Gastrocnemius medialis (tissue), 4 donors: ENCODE measurements around the gene TARM1. TPM values are rescaled to one million over a fixed set of nuclear protein-coding genes. Genes with fewer than 3 reads are reported as not detected.

ENCODE experiments used
- ATAC-seq, 2 donors: fragments of 150-250 bp; one replicate each; pipeline ENCODE4 v1.9.1; 2016
- DNase-seq, 2 donors: peaks; one replicate each; pipeline ENCODE4 v3.0.0-alpha.2; 2019
- H3K27ac ChIP-seq, 4 donors: fragments of 200-600 bp; sonication (generic); 1 replicate in 1 of 4; 2 replicates in 3 of 4; pipeline ENCODE4 v1.5.1; 2016 to 2018; ENCODE audit warnings: mild to moderate bottlenecking in 2 of 4, moderate library complexity in 1 of 4
- H3K27me3 ChIP-seq, 3 donors: fragments of 200-600 bp; sonication (generic) in 2 of 3; 1 replicate in 1 of 3; 2 replicates in 2 of 3; pipeline versions ENCODE4 v1.5.1 to v1.6.0; 2016 to 2019; ENCODE audit warnings: mild to moderate bottlenecking in 1 of 3, moderate library complexity in 1 of 3
- H3K36me3 ChIP-seq, 2 donors: fragments of 200-600 bp; sonication (generic) in 1 of 2; one replicate each; pipeline ENCODE4 v1.5.1; 2017 to 2018
- H3K4me1 ChIP-seq, 2 donors: fragments of 200-600 bp; sonication (generic) in 1 of 2; one replicate each; pipeline ENCODE4 v1.5.1; 2016 to 2017; ENCODE audit warnings: mild to moderate bottlenecking in 2 of 2
- H3K4me3 ChIP-seq, 4 donors: fragments of 200-600 bp; sonication (generic) in 3 of 4; 1 replicate in 1 of 4; 2 replicates in 3 of 4; pipeline ENCODE4 v1.5.1; 2016 to 2019; ENCODE audit warnings: mild to moderate bottlenecking in 2 of 4
- H3K9me3 ChIP-seq, 3 donors: fragments of 200-600 bp; sonication (generic) in 2 of 3; 1 replicate in 1 of 3; 2 replicates in 2 of 3; pipeline ENCODE4 v1.5.1; 2016 to 2019
- CTCF ChIP-seq, 5 experiments: fragments of 450-650 bp in 3 of 5; fragments of 200-600 bp in 2 of 5; sonication (generic) in 2 of 5; IDR thresholded peaks in 4 of 5; conservative IDR thresholded peaks in 1 of 5; 1 replicate in 4 of 5; 2 replicates in 1 of 5; pipeline ENCODE4 v1.5.1; 2016 to 2019; ENCODE audit warnings: antibody characterized with exemption in 5 of 5, mild to moderate bottlenecking in 3 of 5, moderate library complexity in 3 of 5
- POLR2A ChIP-seq, 2 donors: fragments of 450-650 bp; IDR thresholded peaks; one replicate each; pipeline ENCODE4 v1.6.1; 2017; ENCODE audit warnings: antibody characterized with exemption in 2 of 2, mild to moderate bottlenecking in 2 of 2, moderate library complexity in 2 of 2
- in situ Hi-C, 4 donors: fragments of 200-750 bp; cut with MboI; loops; one replicate each; pipeline versions ENCODE4 v1.15.0 to v1.8.0; 2017; ENCODE audit warnings: low sequenced_read_pairs in 4 of 4
- intact Hi-C: fragments of 100-400 bp; cut with DNase I; formaldehyde crosslinking; loops from one replicate; pipeline ENCODE4 v1.15.1; 2023; ENCODE audit warnings: low total_unique reads
- total RNA-seq, 4 donors: library from RNA; depleted of rRNA; stranded (reverse); fragments of >200 nt; gene quantifications; one replicate each; pipeline versions ENCODE4 v1.1.0 to v1.2.3, GENCODE V29; 2016

The TARM1 gene
- total RNA-seq, 4 donors from 2014 or later, result not detected

GRCh38 chr19:54094426-54095000 is 13.3 kb upstream of the TARM1 start:
- in situ Hi-C loops (no loop called here), intact Hi-C loops (no loop called here)
- H3K4me3 ChIP-seq, result no peak overlapping the region
- DNase-seq (no peak), ATAC-seq (no peak)
- H3K36me3 ChIP-seq, result no peaks in the 10 kb centered on the region
- peaks cover 0 to 5% of the 10 kb centered on the region in 2 donors for H3K4me1 ChIP-seq
- TF ChIP-seq POLR2A (IDR thresholded peaks at IDR 0.05) (no peak), CTCF (IDR thresholded peaks at IDR 0.05 in 4 of 5, conservative IDR thresholded peaks at IDR 0.05 in 1 of 5) (no peak)
- no peaks in the 10 kb centered on the region for H3K9me3 ChIP-seq
- no peak overlapping the region for H3K27ac ChIP-seq
- peaks cover 0 to 41% (median 20%) of the 10 kb centered on the region in 3 donors for H3K27me3 ChIP-seq

GRCh38 chr19:54084410-54084809 is 3.2 kb upstream of the TARM1 start:
- TF ChIP-seq POLR2A (IDR thresholded peaks at IDR 0.05) (no peak), CTCF (IDR thresholded peaks at IDR 0.05 in 4 of 5, conservative IDR thresholded peaks at IDR 0.05 in 1 of 5) (no peak)
- in situ Hi-C loops, result no loop called here

GRCh38 chr19:54077334-54077733 is 3.8 kb downstream of the TARM1 start:
- Histone ChIP-seq H3K4me1 (no peaks in the 10 kb centered on the region), H3K4me3 (no peak overlapping the region), H3K9me3 (no peaks in the 10 kb centered on the region), H3K27me3 (no peaks in the 10 kb centered on the region), H3K27ac (no peak overlapping the region), H3K36me3 (no peaks in the 10 kb centered on the region)
- DNase-seq, result no peak
- TF ChIP-seq CTCF (IDR thresholded peaks at IDR 0.05 in 4 of 5, conservative IDR thresholded peaks at IDR 0.05 in 1 of 5) (no peak), POLR2A (IDR thresholded peaks at IDR 0.05) (no peak)
- intact Hi-C loops, result no loop called here
- no peak for ATAC-seq
- in situ Hi-C loops, result no loop called here

More at GRCh38 chr19:54084410-54084809, 3.2 kb upstream of the TARM1 start:
- H3K4me1 ChIP-seq, result no peaks in the 10 kb centered on the region
- H3K9me3 ChIP-seq, result no peaks in the 10 kb centered on the region
- no peak overlapping the region for H3K4me3 ChIP-seq
- intact Hi-C loops, result no loop called here
- no peak for DNase-seq
- no peak for ATAC-seq
- no peaks in the 10 kb centered on the region for H3K36me3 ChIP-seq
- no peak overlapping the region for H3K27ac ChIP-seq
- peaks cover 0 to 3% (median 0%) of the 10 kb centered on the region in 3 donors for H3K27me3 ChIP-seq

GRCh38 chr19:54074851-54075250 is 6.3 kb downstream of the TARM1 start:
- H3K4me3 ChIP-seq, result no peak overlapping the region
- in situ Hi-C loops (no loop called here), intact Hi-C loops (no loop called here)
- H3K27ac ChIP-seq, result no peak overlapping the region
- H3K4me1 ChIP-seq, result no peaks in the 10 kb centered on the region
- no peaks in the 10 kb centered on the region for H3K9me3 ChIP-seq
- H3K36me3 ChIP-seq, result no peaks in the 10 kb centered on the region
- TF ChIP-seq POLR2A (IDR thresholded peaks at IDR 0.05) (no peak), CTCF (IDR thresholded peaks at IDR 0.05 in 4 of 5, conservative IDR thresholded peaks at IDR 0.05 in 1 of 5) (no peak)
- no peaks in the 10 kb centered on the region for H3K27me3 ChIP-seq
- ATAC-seq (no peak), DNase-seq (no peak)

- in situ Hi-C loops (no loop called here), intact Hi-C loops (no loop called here)
- Histone ChIP-seq H3K27me3 (no peaks in the 10 kb centered on the region), H3K4me1 (no peaks in the 10 kb centered on the region), H3K4me3 (no peak overlapping the region), H3K9me3 (no peaks in the 10 kb centered on the region), H3K36me3 (no peaks in the 10 kb centered on the region), H3K27ac (no peak overlapping the region)
- TF ChIP-seq POLR2A (IDR thresholded peaks at IDR 0.05) (no peak), CTCF (IDR thresholded peaks at IDR 0.05 in 4 of 5, conservative IDR thresholded peaks at IDR 0.05 in 1 of 5) (no peak)
- no peak for ATAC-seq
- DNase-seq, result no peak
Observed at GRCh38 chr19:54073829-54074228, 7.3 kb downstream of the TARM1 start.
